Esophagus muscularis mucosa (tissue), 3 donors: ENCODE data around the gene MTO1.

Source experiments
- POLR2A ChIP-seq: fragments of 450-650 bp; IDR thresholded peaks from one replicate; pipeline ENCODE4 v1.6.1; 2017; ENCODE audit warnings: antibody characterized with exemption, moderate library complexity, mild to moderate bottlenecking, low read depth
- POLR2AphosphoS5 ChIP-seq, 2 donors: sonication (generic); formaldehyde crosslinking; IDR thresholded peaks; one replicate each; pipeline ENCODE4 v1.6.1; 2017; ENCODE audit warnings: antibody characterized with exemption in 2 of 2
- TF ChIP-seq, protein P1 (sequence below), 3 experiments: fragments of 200-600 bp in 2 of 3; fragments of 450-650 bp in 1 of 3; sonication (generic) in 2 of 3; IDR thresholded peaks; one replicate each; pipeline ENCODE4 v1.5.1; 2017 to 2019; ENCODE audit warnings: antibody characterized with exemption in 3 of 3, mild to moderate bottlenecking in 2 of 3, moderate library complexity in 1 of 3

- no peak for TF ChIP-seq POLR2A
- TF ChIP-seq, protein P1, sequence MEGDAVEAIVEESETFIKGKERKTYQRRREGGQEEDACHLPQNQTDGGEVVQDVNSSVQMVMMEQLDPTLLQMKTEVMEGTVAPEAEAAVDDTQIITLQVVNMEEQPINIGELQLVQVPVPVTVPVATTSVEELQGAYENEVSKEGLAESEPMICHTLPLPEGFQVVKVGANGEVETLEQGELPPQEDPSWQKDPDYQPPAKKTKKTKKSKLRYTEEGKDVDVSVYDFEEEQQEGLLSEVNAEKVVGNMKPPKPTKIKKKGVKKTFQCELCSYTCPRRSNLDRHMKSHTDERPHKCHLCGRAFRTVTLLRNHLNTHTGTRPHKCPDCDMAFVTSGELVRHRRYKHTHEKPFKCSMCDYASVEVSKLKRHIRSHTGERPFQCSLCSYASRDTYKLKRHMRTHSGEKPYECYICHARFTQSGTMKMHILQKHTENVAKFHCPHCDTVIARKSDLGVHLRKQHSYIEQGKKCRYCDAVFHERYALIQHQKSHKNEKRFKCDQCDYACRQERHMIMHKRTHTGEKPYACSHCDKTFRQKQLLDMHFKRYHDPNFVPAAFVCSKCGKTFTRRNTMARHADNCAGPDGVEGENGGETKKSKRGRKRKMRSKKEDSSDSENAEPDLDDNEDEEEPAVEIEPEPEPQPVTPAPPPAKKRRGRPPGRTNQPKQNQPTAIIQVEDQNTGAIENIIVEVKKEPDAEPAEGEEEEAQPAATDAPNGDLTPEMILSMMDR (IDR thresholded peaks at IDR 0.05) = no peak
- no peak for TF ChIP-seq POLR2AphosphoS5 (IDR thresholded peaks at IDR 0.05)
Observed at GRCh38 chr6:73504160-73504559, 42.6 kb downstream of the MTO1 start.
